Fibroblast of lung (primary cell): ENCODE measurements around the gene H6PD. TPM values are rescaled to one million over a fixed set of nuclear protein-coding genes. Genes with fewer than 3 reads are reported as not detected.

ENCODE experiments used
- DNase-seq, 2 donors: peaks; one replicate each; pipeline versions ENCODE4 v3.0.0 to v3.0.0-alpha.2; 2010; ENCODE audit warnings: low read depth in 2 of 2
- H2AFZ ChIP-seq: 2 replicates; pipeline ENCODE4 v1.5.1; 2012; ENCODE audit warnings: low read length, control low read depth, inconsistent platforms
- H3K27ac ChIP-seq: 2 replicates; pipeline ENCODE4 v1.5.1; 2011; ENCODE audit warnings: low read length, control low read depth; ENCODE audit not compliant: insufficient read depth
- H3K27me3 ChIP-seq: 2 replicates; pipeline ENCODE4 v1.5.1; 2011; ENCODE audit warnings: mild to moderate bottlenecking, low read length; ENCODE audit not compliant: control insufficient read depth, insufficient read depth
- H3K36me3 ChIP-seq: 2 replicates; pipeline ENCODE4 v1.5.1; 2011; ENCODE audit warnings: low read length; ENCODE audit not compliant: control insufficient read depth, insufficient read depth
- H3K4me1 ChIP-seq: 2 replicates; pipeline ENCODE4 v1.5.1; 2011; ENCODE audit warnings: low read length; ENCODE audit not compliant: control insufficient read depth, insufficient read depth; ENCODE audit errors: extremely low read depth
- H3K4me2 ChIP-seq: 2 replicates; pipeline ENCODE4 v1.5.1; 2011; ENCODE audit warnings: low read length, control low read depth; ENCODE audit not compliant: insufficient read depth; ENCODE audit errors: extremely low read depth
- H3K4me3 ChIP-seq, 4 experiments: fragments of 200-600 bp in 1 of 4; sonication (generic) in 1 of 4; replicated peaks in 1 of 4; 2 replicates each; pipeline ENCODE4 v1.5.1; 2011 to 2016; ENCODE audit warnings: low read length in 4 of 4, low read depth in 3 of 4, mild to moderate bottlenecking in 3 of 4, control low read depth in 2 of 4, inconsistent platforms in 1 of 4, mixed read lengths in 1 of 4; ENCODE audit not compliant: insufficient read depth in 1 of 4; ENCODE audit errors: control extremely low read depth in 1 of 4
- H3K79me2 ChIP-seq: 2 replicates; pipeline ENCODE4 v1.5.1; 2012; ENCODE audit warnings: mild to moderate bottlenecking, low read length, inconsistent platforms; ENCODE audit not compliant: control insufficient read depth, insufficient read depth
- H3K9ac ChIP-seq: 2 replicates; pipeline ENCODE4 v1.5.1; 2011; ENCODE audit warnings: mild to moderate bottlenecking, low read length, control low read depth; ENCODE audit not compliant: insufficient read depth
- H3K9me3 ChIP-seq: 2 replicates; pipeline ENCODE4 v1.5.1; 2012; ENCODE audit warnings: low read depth, low read length; ENCODE audit not compliant: control insufficient read depth, insufficient read depth
- H4K20me1 ChIP-seq: 2 replicates; pipeline ENCODE4 v1.5.1; 2011; ENCODE audit warnings: low read length; ENCODE audit not compliant: control insufficient read depth, insufficient read depth; ENCODE audit errors: extremely low read depth
- EZH2 ChIP-seq: IDR thresholded peaks from 2 replicates; pipeline ENCODE4 v1.5.1; 2012; ENCODE audit warnings: low read length, control low read depth, mild to moderate bottlenecking; ENCODE audit errors: missing control alignments
- polyA plus RNA-seq, 2 donors: library from polyadenylated mRNA; depleted of rRNA in 1 of 2; stranded (reverse) in 1 of 2; unstranded in 1 of 2; fragments of >200 nt; gene quantifications; 2 replicates each; pipeline ENCODE4 v1.2.1, GENCODE V29; 2011 to 2012; ENCODE audit warnings: missing spikeins in 1 of 2
- total RNA-seq: library from RNA; depleted of rRNA; stranded (reverse); fragments of >200 nt; gene quantifications from 2 replicates; pipeline ENCODE4 v1.2.1, GENCODE V29; 2014
- TF ChIP-seq, protein P1 (sequence below), 2 donors: IDR thresholded peaks in 1 of 2; conservative IDR thresholded peaks in 1 of 2; 1 replicate in 1 of 2; 2 replicates in 1 of 2; pipeline ENCODE4 v1.5.1; 2011 to 2012; ENCODE audit warnings: low read length in 2 of 2, control low read depth in 1 of 2, inconsistent platforms in 1 of 2, low read depth in 1 of 2, mild to moderate bottlenecking in 1 of 2

Gene H6PD
- total and polyA plus RNA-seq, 2 donors (not counting 1 experiment from before 2014, with no cell fraction given) = 15.2 to 23.5 TPM

GRCh38 chr1:9244501-9245229 lies 10.1 kb downstream of the H6PD start:
- Histone ChIP-seq H3K9me3 (no peaks in the 10 kb centered on the region), H3K36me3 (peaks cover 7% of the 10 kb centered on the region), H3K4me3 (no peak overlapping the region), H3K79me2 (no peaks in the 10 kb centered on the region), H3K27ac (no peak overlapping the region), H3K27me3 (no peaks in the 10 kb centered on the region), H3K4me2 (no peak overlapping the region), H3K9ac (no peak overlapping the region), H2AFZ (no peak overlapping the region), H4K20me1 (no peaks in the 10 kb centered on the region), H3K4me1 (no peaks in the 10 kb centered on the region)
- DNase-seq = no peak
- TF ChIP-seq EZH2 = no peak
- TF ChIP-seq, protein P1, sequence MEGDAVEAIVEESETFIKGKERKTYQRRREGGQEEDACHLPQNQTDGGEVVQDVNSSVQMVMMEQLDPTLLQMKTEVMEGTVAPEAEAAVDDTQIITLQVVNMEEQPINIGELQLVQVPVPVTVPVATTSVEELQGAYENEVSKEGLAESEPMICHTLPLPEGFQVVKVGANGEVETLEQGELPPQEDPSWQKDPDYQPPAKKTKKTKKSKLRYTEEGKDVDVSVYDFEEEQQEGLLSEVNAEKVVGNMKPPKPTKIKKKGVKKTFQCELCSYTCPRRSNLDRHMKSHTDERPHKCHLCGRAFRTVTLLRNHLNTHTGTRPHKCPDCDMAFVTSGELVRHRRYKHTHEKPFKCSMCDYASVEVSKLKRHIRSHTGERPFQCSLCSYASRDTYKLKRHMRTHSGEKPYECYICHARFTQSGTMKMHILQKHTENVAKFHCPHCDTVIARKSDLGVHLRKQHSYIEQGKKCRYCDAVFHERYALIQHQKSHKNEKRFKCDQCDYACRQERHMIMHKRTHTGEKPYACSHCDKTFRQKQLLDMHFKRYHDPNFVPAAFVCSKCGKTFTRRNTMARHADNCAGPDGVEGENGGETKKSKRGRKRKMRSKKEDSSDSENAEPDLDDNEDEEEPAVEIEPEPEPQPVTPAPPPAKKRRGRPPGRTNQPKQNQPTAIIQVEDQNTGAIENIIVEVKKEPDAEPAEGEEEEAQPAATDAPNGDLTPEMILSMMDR (conservative IDR thresholded peaks at IDR 0.05 in 1 of 2, IDR thresholded peaks at IDR 0.05 in 1 of 2; ENCODE audit: low read depth in 1 of 2, low read length in 2 of 2) = no peak

DNA sequence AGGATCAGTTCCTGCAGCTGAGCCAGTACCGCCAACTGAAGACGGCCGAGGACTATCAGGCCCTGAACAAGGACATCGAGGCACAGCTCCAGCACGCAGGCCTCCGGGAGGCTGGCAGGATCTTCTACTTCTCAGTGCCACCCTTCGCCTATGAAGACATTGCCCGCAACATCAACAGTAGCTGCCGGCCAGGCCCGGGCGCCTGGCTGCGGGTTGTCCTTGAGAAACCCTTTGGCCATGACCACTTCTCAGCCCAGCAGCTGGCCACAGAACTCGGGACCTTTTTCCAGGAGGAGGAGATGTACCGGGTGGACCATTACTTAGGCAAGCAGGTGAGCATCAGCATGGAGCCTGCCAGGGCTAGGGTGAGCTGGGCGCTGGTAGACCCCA lies 10.7 kb downstream of the H6PD start:
- no peak overlapping the region for H3K4me3 ChIP-seq
- H3K27me3 ChIP-seq = no peaks in the 10 kb centered on the region
- TF ChIP-seq, protein P1 (conservative IDR thresholded peaks at IDR 0.05 in 1 of 2, IDR thresholded peaks at IDR 0.05 in 1 of 2; ENCODE audit: low read depth in 1 of 2, low read length in 2 of 2) = no peak
- no peak for TF ChIP-seq EZH2
- H2AFZ ChIP-seq = no peak overlapping the region
- H3K36me3 ChIP-seq = peaks cover 7% of the 10 kb centered on the region
- H3K9ac ChIP-seq = no peak overlapping the region
- H3K4me2 ChIP-seq = no peak overlapping the region
- no peaks in the 10 kb centered on the region for H3K9me3 ChIP-seq
- H4K20me1 ChIP-seq = no peaks in the 10 kb centered on the region
- DNase-seq = no peak
- H3K27ac ChIP-seq = no peak overlapping the region
- no peaks in the 10 kb centered on the region for H3K79me2 ChIP-seq
- H3K4me1 ChIP-seq = no peaks in the 10 kb centered on the region

- H2AFZ ChIP-seq = no peak overlapping the region
- no peaks in the 10 kb centered on the region for H3K27me3 ChIP-seq
- no peaks in the 10 kb centered on the region for H3K9me3 ChIP-seq
- no peak overlapping the region for H3K4me3 ChIP-seq
- no peaks in the 10 kb centered on the region for H3K79me2 ChIP-seq
- H4K20me1 ChIP-seq = no peaks in the 10 kb centered on the region
- H3K4me1 ChIP-seq = no peaks in the 10 kb centered on the region
- TF ChIP-seq EZH2 = no peak
- TF ChIP-seq, protein P1 (conservative IDR thresholded peaks at IDR 0.05 in 1 of 2, IDR thresholded peaks at IDR 0.05 in 1 of 2; ENCODE audit: low read depth in 1 of 2, low read length in 2 of 2) = no peak
- DNase-seq = no peak
- no peak overlapping the region for H3K4me2 ChIP-seq
- no peak overlapping the region for H3K27ac ChIP-seq
- peaks cover 7% of the 10 kb centered on the region for H3K36me3 ChIP-seq
- no peak overlapping the region for H3K9ac ChIP-seq
Measured at GRCh38 chr1:9245661-9246060, 11.1 kb downstream of the H6PD start.
